K562 (cell line): ENCODE measurements around the gene HOXA4. TPM values are rescaled to one million over a fixed set of nuclear protein-coding genes. Genes with fewer than 3 reads are reported as not detected.

ENCODE experiments used
- ATAC-seq: fragments of 200-7000 bp; cut with Tn5 transposase; 3 replicates; pipeline ENCODE4 v1.9.1; 2020; ENCODE audit warnings: moderate library complexity
- BruUV-seq: library from RNA; stranded (reverse); fragments of 400-500 nt; replicated peaks from 2 replicates; lab custom pipeline; 2021; lab: Mats Ljungman, UMichigan
- CTCF ChIA-PET: fragments of 300-600 bp; formaldehyde crosslinking; extraction: SDS; loops from one replicate; lab custom pipeline; 2021; ENCODE audit warnings: low intra/inter-chr PET ratio; lab: Yijun Ruan, JAX
- POLR2A ChIA-PET: fragments of 300-600, 350-650 bp; sonication (Branson Sonifier 250); formaldehyde crosslinking; extraction: SDS; loops from one replicate; lab custom pipeline; 2021; ENCODE audit warnings: antibody characterized with exemption, inconsistent platforms; lab: Yijun Ruan, JAX
- DNase-seq, 4 experiments: peaks; one replicate each; pipeline versions ENCODE4 v3.0.0 to v3.0.0-alpha.2; 2011 to 2018; ENCODE audit warnings: low spot score in 3 of 4, mixed read lengths in 3 of 4; ENCODE audit errors: extremely low read depth in 1 of 4
- FAIRE-seq: peaks from 2 replicates; lab custom pipeline; 2011; peaks lifted over from hg19 to GRCh38; lab: Jason Lieb, UNC
- H2AFZ ChIP-seq: 2 replicates; pipeline ENCODE4 v1.6.0; 2011; ENCODE audit warnings: low read depth, low read length, control low read depth, inconsistent platforms
- H3K27ac ChIP-seq: fragments of 200-600 bp; 3 replicates; pipeline ENCODE4 v1.8.0; 2011; ENCODE audit warnings: low read depth, mild to moderate bottlenecking, control low read depth, inconsistent platforms, low read length, moderate library complexity, mixed read lengths; ENCODE audit errors: extremely low read depth
- H3K27me3 ChIP-seq, 2 experiments: fragments of 300-600 bp in 1 of 2; 2 replicates in 1 of 2; 3 replicates in 1 of 2; pipeline versions ENCODE4 v1.6.0 to v1.8.0; 2011; ENCODE audit warnings: inconsistent platforms in 2 of 2, low read length in 2 of 2, mild to moderate bottlenecking in 1 of 2, mixed read lengths in 1 of 2, moderate library complexity in 1 of 2; ENCODE audit not compliant: control insufficient read depth in 2 of 2, insufficient read depth in 2 of 2
- H3K36me3 ChIP-seq: fragments of 300-600 bp; 3 replicates; pipeline ENCODE4 v1.8.0; 2011; ENCODE audit warnings: mild to moderate bottlenecking, low read length, inconsistent platforms; ENCODE audit not compliant: control insufficient read depth, insufficient read depth
- H3K4me1 ChIP-seq, 2 experiments: fragments of 200-600 bp in 1 of 2; replicated peaks in 1 of 2; 2 replicates in 1 of 2; 3 replicates in 1 of 2; pipeline versions ENCODE4 v1.5.1 to v1.8.0; 2011; ENCODE audit warnings: inconsistent platforms in 2 of 2, low read length in 2 of 2, mild to moderate bottlenecking in 1 of 2, mixed read lengths in 1 of 2, moderate library complexity in 1 of 2; ENCODE audit not compliant: control insufficient read depth in 2 of 2, insufficient read depth in 2 of 2
- H3K4me2 ChIP-seq: 2 replicates; pipeline ENCODE4 v1.6.1; 2011; ENCODE audit warnings: low read length, control low read depth, inconsistent platforms, mixed read lengths; ENCODE audit not compliant: insufficient read depth
- H3K4me3 ChIP-seq: fragments of 200-600 bp; sonication (generic), shearing (Covaris generic); 2 replicates; pipeline ENCODE4 v1.5.1; 2016; ENCODE audit warnings: control low read depth, inconsistent platforms
- H3K79me2 ChIP-seq: fragments of 200-600 bp; 3 replicates; pipeline ENCODE4 v1.8.0; 2011; ENCODE audit warnings: low read length, inconsistent platforms; ENCODE audit not compliant: control insufficient read depth, insufficient read depth
- H3K9ac ChIP-seq, 2 experiments: 2 replicates each; pipeline versions ENCODE4 v1.6.0 to v1.6.1; 2011; ENCODE audit warnings: low read depth in 2 of 2, low read length in 2 of 2, control low read depth in 1 of 2, inconsistent platforms in 1 of 2, mild to moderate bottlenecking in 1 of 2, mixed read lengths in 1 of 2; ENCODE audit not compliant: insufficient read depth in 1 of 2
- H3K9me1 ChIP-seq: one replicate; pipeline ENCODE4 v1.6.0; 2011; ENCODE audit warnings: inconsistent platforms, mild to moderate bottlenecking, low read length, moderate library complexity; ENCODE audit not compliant: control insufficient read depth, insufficient read depth
- H3K9me3 ChIP-seq: replicated peaks from 2 replicates; pipeline ENCODE4 v1.5.1; 2011; ENCODE audit warnings: low read depth, low read length, inconsistent platforms; ENCODE audit not compliant: control insufficient read depth, insufficient read depth
- H4K20me1 ChIP-seq: replicated peaks from 2 replicates; pipeline ENCODE4 v1.6.1; 2011; ENCODE audit warnings: low read length, inconsistent platforms, mixed read lengths; ENCODE audit not compliant: control insufficient read depth, insufficient read depth
- FOXA1 ChIP-seq: fragments of 450-650 bp; IDR thresholded peaks from 2 replicates; pipeline ENCODE4 v1.6.1; 2016; ENCODE audit warnings: mild to moderate bottlenecking, borderline replicate concordance
- HDAC3 ChIP-seq: fragments of 450-650 bp; IDR thresholded peaks from 2 replicates; pipeline ENCODE4 v1.6.1; 2018; ENCODE audit warnings: borderline replicate concordance, mild to moderate bottlenecking, moderate library complexity; ENCODE audit not compliant: partially characterized antibody
- HMG20B ChIP-seq: fragments of 250-450 bp; sonication (Bioruptor Pico); IDR thresholded peaks from 2 replicates; pipeline ENCODE4 v1.5.0; 2021; ENCODE audit warnings: mild to moderate bottlenecking
- MBD2 ChIP-seq: sonication (generic); IDR thresholded peaks from 2 replicates; pipeline ENCODE4 v1.6.1; 2016; ENCODE audit warnings: low read depth, borderline replicate concordance
- NR4A1 ChIP-seq, 2 experiments: fragments of 250-450 bp in 1 of 2; fragments of 450-650 bp in 1 of 2; sonication (Bioruptor Pico) in 1 of 2; IDR thresholded peaks; 2 replicates each; pipeline versions ENCODE4 v1.4.0 to v1.6.1; 2016 to 2020; ENCODE audit warnings: mild to moderate bottlenecking in 2 of 2, missing compliant biosample characterization in 1 of 2, missing genetic modification characterization in 1 of 2, moderate library complexity in 1 of 2
- PATZ1 ChIP-seq: fragments of 250-450 bp; sonication (Bioruptor Pico); IDR thresholded peaks from 2 replicates; pipeline ENCODE4 v1.5.0; 2020; ENCODE audit warnings: mild to moderate bottlenecking, borderline replicate concordance
- POLR3G ChIP-seq: IDR thresholded peaks from 2 replicates; pipeline ENCODE4 v1.6.1; 2011; ENCODE audit not compliant: insufficient read length, insufficient replicate concordance; ENCODE audit errors: extremely low read depth
- THRA ChIP-seq: fragments of 450-650 bp; IDR thresholded peaks from 2 replicates; pipeline ENCODE4 v1.6.1; 2017; ENCODE audit warnings: mild to moderate bottlenecking, moderate library complexity
- TSC22D4 ChIP-seq: fragments of 450-650 bp; IDR thresholded peaks from 2 replicates; pipeline ENCODE4 v1.6.1; 2016; ENCODE audit warnings: missing genetic modification characterization, missing biosample characterization, control low read depth
- ZBTB11 ChIP-seq, 3 experiments: fragments of 200-800 bp in 1 of 3; fragments of 250-450 bp in 1 of 3; fragments of 450-650 bp in 1 of 3; sonication (Bioruptor Pico) in 1 of 3; sonication (Bioruptor generic) in 1 of 3; formaldehyde crosslinking in 1 of 3; IDR thresholded peaks; 2 replicates each; pipeline versions ENCODE4 v1.6.1 to v1.8.0; 2016 to 2022; ENCODE audit warnings: mild to moderate bottlenecking in 2 of 3, missing genetic modification characterization in 2 of 3, missing compliant biosample characterization in 1 of 3, moderate library complexity in 1 of 3
- ZNF12 ChIP-seq: sonication (generic); formaldehyde crosslinking; IDR thresholded peaks from 2 replicates; pipeline ENCODE4 v1.4.0; 2020; ENCODE audit warnings: mild to moderate bottlenecking, missing genetic modification reagents
- ZNF184 ChIP-seq: sonication (generic); formaldehyde crosslinking; IDR thresholded peaks from 2 replicates; pipeline ENCODE4 v1.5.0; 2020; ENCODE audit warnings: missing genetic modification reagents
- ZNF668 ChIP-seq: fragments of 250-450 bp; sonication (Bioruptor Pico); IDR thresholded peaks from 2 replicates; pipeline ENCODE4 v1.8.0; 2022; ENCODE audit warnings: mild to moderate bottlenecking, inconsistent platforms
- ZNF764 ChIP-seq: fragments of 250-450 bp; sonication (Bioruptor Pico); IDR thresholded peaks from 2 replicates; pipeline ENCODE4 v1.4.0; 2020; ENCODE audit warnings: low read depth, mild to moderate bottlenecking, moderate library complexity
- ZZZ3 ChIP-seq: fragments of 450-650 bp; IDR thresholded peaks from 2 replicates; pipeline ENCODE4 v1.6.1; 2016; ENCODE audit warnings: antibody characterized with exemption, mild to moderate bottlenecking, moderate library complexity
- WGBS: fragments of 100-300 bp; shearing (Covaris generic); methylation state at CpG from one replicate; pipeline ENCODE4 v1.1.6; 2016; ENCODE audit warnings: low coverage, mixed read lengths; ENCODE audit not compliant: insufficient coverage; ENCODE audit errors: missing lambda C conversion rate; 5-methylcytosine and 5-hydroxymethylcytosine counted together
- in situ Hi-C: fragments of 300-500 bp; cut with MboI; formaldehyde crosslinking; loops from 4 replicates; pipeline ENCODE4 v1.15.0; 2018; ENCODE audit warnings: inconsistent platforms, mixed read lengths
- intact Hi-C: fragments of 100-400 bp; cut with micrococcal nuclease; formaldehyde crosslinking; loops from 2 replicates; pipeline ENCODE4 v1.14.2; 2022
- polyA plus RNA-seq, 8 experiments: library from polyadenylated mRNA; depleted of rRNA in 4 of 8; stranded (reverse) in 5 of 8; unstranded in 3 of 8; fragments of >200 nt; fragmentation: Nextera tagmentation in 2 of 8; fragmentation: Illumina TruSeq in 1 of 8; extraction: Ambion mirVana in 2 of 8; extraction: Trizol in 1 of 8; gene quantifications; 2 replicates each; pipeline versions ENCODE4 v1.2.1 to v1.2.3, GENCODE V29; 2011 to 2014; ENCODE audit warnings: inconsistent platforms in 1 of 8, missing spikeins in 1 of 8
- total RNA-seq, 7 experiments: library from RNA; depleted of rRNA in 6 of 7; stranded (reverse); fragments of >200 nt in 6 of 7; fragmentation: Illumina TruSeq in 2 of 7; extraction: Trizol in 2 of 7; gene quantifications; 2 replicates each; pipeline versions ENCODE4 v1.2.1 to v1.2.3, GENCODE V29; 2011 to 2021; ENCODE audit warnings: low replicate concordance in 1 of 7

HOXA4 gene
- total and polyA plus RNA-seq, 9 of the 15 experiments (the other 6 are each of a cell fraction or from before 2014, with no cell fraction given): not detected

- H3K9ac ChIP-seq: no peak overlapping the region
- ATAC-seq: no peak
- H3K9me3 ChIP-seq: no peaks in the 10 kb centered on the region
- in situ Hi-C loops: no loop called here
- H3K27ac ChIP-seq: no peak overlapping the region
- CTCF ChIA-PET: no interaction called here
- peaks cover 0 to 28% of the 10 kb centered on the region in 2 experiments; a peak in 2 of 5 replicates for H3K4me1 ChIP-seq
- POLR2A ChIA-PET: no interaction called here
- no peaks in the 10 kb centered on the region for H3K79me2 ChIP-seq
- WGBS: 6% methylated on average over 6 of the region's 6 CpGs
- H2AFZ ChIP-seq: no peak overlapping the region
- 0 out of 2 replicates have a peak, but pooled peaks cover 6% of the 10 kb centered on the region for H4K20me1 ChIP-seq
- DNase-seq: no peak
- no peak overlapping the region for H3K4me2 ChIP-seq
- H3K4me3 ChIP-seq: no peak overlapping the region
- no peaks in the 10 kb centered on the region for H3K36me3 ChIP-seq
- H3K27me3 ChIP-seq: peaks cover 54 to 68% of the 10 kb centered on the region in 2 experiments; a peak in 4 of 5 replicates
- FAIRE-seq: no peak
- intact Hi-C loops: no loop called here
- no peaks in the 10 kb centered on the region for H3K9me1 ChIP-seq
- no TSS peak for BruUV-seq
- TF ChIP-seq FOXA1 (no peak), ZZZ3 (no peak), MBD2 (no peak), ZNF668 (CRISPR knock-in tag) (no peak), POLR3G (no peak), HMG20B (CRISPR knock-in tag) (no peak), PATZ1 (no peak), ZNF12 (no peak), ZNF764 (CRISPR knock-in tag) (no peak), ZNF184 (CRISPR knock-in tag) (no peak), THRA (no peak), HDAC3 (no peak), ZBTB11 (CRISPR knock-in tag; IDR thresholded peaks at IDR 0.05) (no peak), TSC22D4 (tag) (no peak), NR4A1 (CRISPR knock-in tag; IDR thresholded peaks at IDR 0.05) (no peak), NR4A1 (tag; IDR thresholded peaks at IDR 0.05) (no peak)
Measured at GRCh38 chr7:27111042-27111750, 19.4 kb downstream of the HOXA4 start.
